B cell (primary cell): ENCODE results near the gene TFDP1.

Source experiments
- CTCF ChIP-seq: fragments of 200-600 bp; IDR thresholded peaks from one replicate; pipeline ENCODE4 v1.8.0; 2022; ENCODE audit warnings: antibody characterized with exemption, mild to moderate bottlenecking
- EZH2 ChIP-seq: IDR thresholded peaks from 2 replicates; pipeline ENCODE4 v1.6.1; 2012; ENCODE audit warnings: borderline replicate concordance, low read depth, mild to moderate bottlenecking, moderate library complexity, low read length; ENCODE audit not compliant: insufficient read depth, poor library complexity, severe bottlenecking

GRCh38 chr13:113596321-113597200, 12.0 kb downstream of the TFDP1 start:
- TF ChIP-seq CTCF, result no peak
- TF ChIP-seq EZH2, result no peak
